Body of pancreas (tissue), 4 donors: ENCODE measurements around the gene ITGB1BP1. TPM values are rescaled to one million over a fixed set of nuclear protein-coding genes. Genes with fewer than 3 reads are reported as not detected.

Experiments
- ATAC-seq: fragments of 150-250 bp; one replicate; pipeline ENCODE4 v1.9.1; 2016
- DNase-seq, 4 donors: peaks; one replicate each; pipeline ENCODE4 v3.0.0-alpha.2; 2019
- H3K27ac ChIP-seq, 4 donors: fragments of 200-600 bp; sonication (generic); 1 replicate in 3 of 4; 2 replicates in 1 of 4; pipeline versions ENCODE4 v1.5.1 to v1.6.1; 2016 to 2019; ENCODE audit warnings: mild to moderate bottlenecking in 1 of 4, mixed read lengths in 1 of 4, moderate library complexity in 1 of 4
- H3K27me3 ChIP-seq, 2 donors: fragments of 200-600 bp; sonication (generic); one replicate each; pipeline ENCODE4 v1.6.0; 2016; ENCODE audit warnings: mild to moderate bottlenecking in 1 of 2
- H3K36me3 ChIP-seq, 2 donors: fragments of 200-600 bp; sonication (generic); replicated peaks in 1 of 2; 2 replicates each; pipeline ENCODE4 v1.5.1; 2016; ENCODE audit warnings: low read depth in 2 of 2; ENCODE audit not compliant: insufficient read depth in 1 of 2
- H3K4me1 ChIP-seq: fragments of 200-600 bp; sonication (generic); one replicate; pipeline ENCODE4 v1.6.0; 2016
- H3K4me3 ChIP-seq, 2 donors: fragments of 200-600 bp; sonication (generic); 1 replicate in 1 of 2; 2 replicates in 1 of 2; pipeline ENCODE4 v1.5.1; 2016 to 2019
- H3K9me3 ChIP-seq, 3 donors: fragments of 200-600 bp; sonication (generic); 1 replicate in 2 of 3; 2 replicates in 1 of 3; pipeline ENCODE4 v1.5.1; 2016
- CTCF ChIP-seq, 7 experiments: fragments of 450-650 bp in 4 of 7; fragments of 200-600 bp in 3 of 7; sonication (generic) in 3 of 7; IDR thresholded peaks; one replicate each; pipeline ENCODE4 v1.5.1; 2016 to 2019; ENCODE audit warnings: antibody characterized with exemption in 7 of 7
- POLR2A ChIP-seq, 3 donors: fragments of 450-650 bp; IDR thresholded peaks; one replicate each; pipeline ENCODE4 v1.6.1; 2016; ENCODE audit warnings: antibody characterized with exemption in 3 of 3, mild to moderate bottlenecking in 2 of 3
- WGBS, 2 donors: methylation state at CpG; one replicate each; pipeline ENCODE4 v1.1.5; 2017; 5-methylcytosine and 5-hydroxymethylcytosine counted together
- intact Hi-C: fragments of 100-400 bp; cut with DNase I; formaldehyde crosslinking; loops from one replicate; pipeline ENCODE4 v1.15.1; 2023
- total RNA-seq, 2 donors: library from RNA; depleted of rRNA; stranded (reverse); fragments of >200 nt; gene quantifications; one replicate each; pipeline ENCODE4 v1.1.0, GENCODE V29; 2016

ITGB1BP1 gene
- total RNA-seq, 2 donors from 2014 or later: 16.6 to 28.3 TPM

GRCh38 chr2:9360110-9360509 is 63.2 kb downstream of the ITGB1BP1 start:
- no peaks in the 10 kb centered on the region for H3K27me3 ChIP-seq
- intact Hi-C loops: no loop called here

GRCh38 chr2:9359463-9359862 is 63.9 kb downstream of the ITGB1BP1 start:
- no peaks in the 10 kb centered on the region for H3K27me3 ChIP-seq
- 55 to 65% methylated on average over 4 of the region's 4 CpGs for WGBS, 2 donors
- DNase-seq: no peak
- no peaks in the 10 kb centered on the region for H3K36me3 ChIP-seq
- TF ChIP-seq CTCF (IDR thresholded peaks at IDR 0.05) (no peak), POLR2A (IDR thresholded peaks at IDR 0.05) (no peak)
- no peak for ATAC-seq
- H3K4me1 ChIP-seq: no peaks in the 10 kb centered on the region
- H3K9me3 ChIP-seq: no peaks in the 10 kb centered on the region
- H3K4me3 ChIP-seq: no peak overlapping the region
- intact Hi-C loops: no loop called here
- H3K27ac ChIP-seq: no peak overlapping the region

More at GRCh38 chr2:9360110-9360509, 63.2 kb downstream of the ITGB1BP1 start:
- no peaks in the 10 kb centered on the region for H3K36me3 ChIP-seq
- DNase-seq (no peak), ATAC-seq (no peak)
- H3K4me3 ChIP-seq: no peak overlapping the region
- H3K4me1 ChIP-seq: no peaks in the 10 kb centered on the region
- TF ChIP-seq POLR2A (IDR thresholded peaks at IDR 0.05) (no peak), CTCF (IDR thresholded peaks at IDR 0.05) (no peak)
- no peak overlapping the region for H3K27ac ChIP-seq
- no peaks in the 10 kb centered on the region for H3K9me3 ChIP-seq
- WGBS, 2 donors: 90 to 100% methylated on average over 1 of the region's 1 CpG

GRCh38 chr2:9358846-9359245 is 64.5 kb downstream of the ITGB1BP1 start:
- no peak for DNase-seq
- Histone ChIP-seq H3K9me3 (no peaks in the 10 kb centered on the region), H3K27ac (no peak overlapping the region), H3K4me3 (no peak overlapping the region), H3K27me3 (no peaks in the 10 kb centered on the region), H3K4me1 (no peaks in the 10 kb centered on the region), H3K36me3 (no peaks in the 10 kb centered on the region)
- intact Hi-C loops: no loop called here
- no peak for ATAC-seq
- no peak for TF ChIP-seq POLR2A (IDR thresholded peaks at IDR 0.05)
- no peak for TF ChIP-seq CTCF (IDR thresholded peaks at IDR 0.05)
- WGBS, 2 donors: 29 to 55% methylated on average over 1 of the region's 1 CpG

- intact Hi-C loops: no loop called here
- H3K27me3 ChIP-seq: no peaks in the 10 kb centered on the region
- DNase-seq (no peak), ATAC-seq (no peak)
- TF ChIP-seq CTCF (IDR thresholded peaks at IDR 0.05) (no peak), POLR2A (IDR thresholded peaks at IDR 0.05) (no peak)
- no peak overlapping the region for H3K27ac ChIP-seq
- H3K4me3 ChIP-seq: no peak overlapping the region
- H3K36me3 ChIP-seq: no peaks in the 10 kb centered on the region
- no peaks in the 10 kb centered on the region for H3K4me1 ChIP-seq
- no peaks in the 10 kb centered on the region for H3K9me3 ChIP-seq
- 76 to 79% methylated on average over 11 of the region's 11 CpGs for WGBS, 2 donors
Measured at GRCh38 chr2:9356261-9356660, 67.1 kb downstream of the ITGB1BP1 start.

- no peaks in the 10 kb centered on the region for H3K4me1 ChIP-seq
- TF ChIP-seq CTCF (IDR thresholded peaks at IDR 0.05) (no peak), POLR2A (IDR thresholded peaks at IDR 0.05) (no peak)
- DNase-seq (no peak), ATAC-seq (no peak)
- no peaks in the 10 kb centered on the region for H3K27me3 ChIP-seq
- no peak overlapping the region for H3K27ac ChIP-seq
- no peaks in the 10 kb centered on the region for H3K36me3 ChIP-seq
- no peaks in the 10 kb centered on the region for H3K9me3 ChIP-seq
- intact Hi-C loops: no loop called here
- no peak overlapping the region for H3K4me3 ChIP-seq
- 71 to 79% methylated on average over 4 of the region's 4 CpGs for WGBS, 2 donors
Measured at GRCh38 chr2:9355716-9356115, 67.6 kb downstream of the ITGB1BP1 start.
